Aortic smooth muscle cell (primary cell): ENCODE measurements around the gene C2CD3. TPM values are rescaled to one million over a fixed set of nuclear protein-coding genes. Genes with fewer than 3 reads are reported as not detected.

Experiments used
- total RNA-seq: library from RNA; depleted of rRNA; stranded (reverse); fragments of >200 nt; gene quantifications from 2 replicates; pipeline ENCODE4 v1.2.3, GENCODE V29; 2014

C2CD3 gene, protein sequence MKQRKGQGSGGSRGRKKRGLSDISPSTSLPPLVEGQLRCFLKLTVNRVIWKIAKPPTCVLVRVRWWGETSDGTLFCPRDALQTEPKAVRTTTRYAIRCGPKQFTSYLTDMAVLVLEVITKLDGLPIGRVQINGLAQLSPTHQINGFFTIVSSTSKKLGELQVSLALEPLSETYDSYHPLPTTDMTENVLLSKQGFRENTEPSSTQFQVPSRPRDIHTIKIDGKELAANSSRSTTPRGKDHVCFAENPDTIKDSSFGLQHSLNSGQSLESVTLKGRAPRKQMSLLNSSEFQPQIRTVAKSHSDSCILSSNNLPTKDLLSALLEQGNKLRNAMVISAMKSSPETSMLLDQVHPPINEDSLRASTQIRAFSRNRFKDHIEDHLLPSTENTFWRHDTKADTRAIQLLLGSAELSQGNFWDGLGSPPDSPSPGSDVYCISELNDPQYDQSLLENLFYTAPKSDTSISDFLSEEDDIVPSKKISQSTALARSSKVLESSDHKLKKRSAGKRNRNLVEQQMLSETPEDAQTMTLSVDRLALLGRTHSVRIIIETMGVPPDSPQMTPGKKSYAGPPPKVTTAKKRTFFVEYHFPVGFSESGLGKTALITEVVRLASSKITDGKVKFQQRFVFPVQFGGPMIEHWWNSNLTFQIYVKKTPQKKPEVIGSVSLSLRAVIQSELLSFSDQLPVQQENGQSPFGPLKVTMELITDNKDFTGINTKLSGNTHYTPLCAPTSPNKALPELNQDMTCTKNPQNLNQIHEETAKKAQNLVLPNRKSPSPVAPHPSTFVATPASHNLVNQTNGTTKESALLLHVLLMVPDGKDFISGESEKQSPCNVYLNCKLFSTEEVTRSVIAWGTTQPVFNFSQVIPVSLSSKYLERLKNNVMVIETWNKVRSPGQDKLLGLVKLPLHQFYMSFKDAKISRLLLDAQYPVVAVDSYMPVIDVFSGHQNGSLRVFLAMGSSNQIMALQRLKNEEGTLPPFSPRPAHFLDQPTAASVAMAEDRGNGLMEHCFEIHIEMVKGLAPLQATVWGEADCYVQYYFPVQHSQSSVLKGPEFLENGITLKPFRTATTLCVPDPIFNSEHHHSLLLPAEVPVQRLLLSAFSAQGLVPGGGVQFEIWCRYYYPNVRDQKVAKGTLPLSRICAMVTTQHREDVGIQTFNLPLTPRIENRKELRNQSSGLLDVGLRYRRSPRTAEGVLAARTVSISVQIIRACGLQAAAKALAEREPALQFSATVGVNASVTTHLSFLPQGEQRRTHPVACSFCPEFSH (N-terminal part only)
- 5.9 and 7.0 TPM in 2 replicates for total RNA-seq

DNA sequence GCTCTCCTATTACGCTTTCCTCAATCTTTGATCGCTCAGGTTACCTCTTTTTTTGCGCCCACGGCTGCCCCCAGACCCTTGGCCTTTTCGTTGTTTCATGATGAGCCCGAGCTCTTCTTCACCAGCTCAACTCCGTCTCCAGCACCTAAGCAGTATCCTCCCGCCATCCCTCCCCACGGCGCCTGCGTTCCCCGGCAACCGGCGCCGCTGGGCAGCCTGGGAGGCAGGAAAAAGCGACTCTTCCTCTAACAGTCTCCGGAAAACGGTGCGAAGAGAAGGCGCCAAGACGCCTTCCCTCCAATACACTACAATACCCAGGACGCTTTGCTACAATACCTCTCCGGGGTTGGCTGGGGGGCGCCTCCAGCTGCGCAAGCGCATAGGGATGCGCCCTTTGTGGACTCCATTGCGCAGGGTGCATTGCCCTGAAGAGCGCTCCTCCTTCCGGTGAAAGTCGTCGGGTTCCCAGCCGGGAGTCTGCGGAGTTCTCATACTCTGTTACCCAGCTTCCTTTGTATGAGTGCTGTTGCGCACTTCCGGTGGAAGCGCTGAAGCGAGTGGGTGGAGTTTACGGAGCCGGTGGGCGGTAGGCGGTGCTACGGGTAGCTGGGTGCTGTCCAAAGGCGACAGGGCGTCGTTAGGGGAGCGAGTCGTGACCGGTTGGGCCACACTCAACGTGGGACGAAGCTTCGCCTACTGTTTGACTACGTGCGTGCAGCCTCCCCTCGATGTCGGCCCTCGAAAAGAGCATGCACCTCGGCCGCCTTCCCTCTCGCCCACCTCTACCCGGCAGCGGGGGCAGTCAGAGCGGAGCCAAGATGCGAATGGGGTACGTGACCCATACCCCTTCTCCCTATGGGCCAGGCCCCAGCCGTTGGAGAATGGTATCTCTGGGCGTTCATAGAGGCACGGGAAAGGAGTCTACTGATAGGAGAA is at the start of gene C2CD3, which contains the start of gene PPME1:
C2CD3 (minus strand) TSS at position 309 of the 936 bp plus-strand sequence; CDS start at position 99, 210 bp downstream.
PPME1 (plus strand) TSS at position 596 of the 936 bp plus-strand sequence; CDS start at position 729, 133 bp downstream.

DNA sequence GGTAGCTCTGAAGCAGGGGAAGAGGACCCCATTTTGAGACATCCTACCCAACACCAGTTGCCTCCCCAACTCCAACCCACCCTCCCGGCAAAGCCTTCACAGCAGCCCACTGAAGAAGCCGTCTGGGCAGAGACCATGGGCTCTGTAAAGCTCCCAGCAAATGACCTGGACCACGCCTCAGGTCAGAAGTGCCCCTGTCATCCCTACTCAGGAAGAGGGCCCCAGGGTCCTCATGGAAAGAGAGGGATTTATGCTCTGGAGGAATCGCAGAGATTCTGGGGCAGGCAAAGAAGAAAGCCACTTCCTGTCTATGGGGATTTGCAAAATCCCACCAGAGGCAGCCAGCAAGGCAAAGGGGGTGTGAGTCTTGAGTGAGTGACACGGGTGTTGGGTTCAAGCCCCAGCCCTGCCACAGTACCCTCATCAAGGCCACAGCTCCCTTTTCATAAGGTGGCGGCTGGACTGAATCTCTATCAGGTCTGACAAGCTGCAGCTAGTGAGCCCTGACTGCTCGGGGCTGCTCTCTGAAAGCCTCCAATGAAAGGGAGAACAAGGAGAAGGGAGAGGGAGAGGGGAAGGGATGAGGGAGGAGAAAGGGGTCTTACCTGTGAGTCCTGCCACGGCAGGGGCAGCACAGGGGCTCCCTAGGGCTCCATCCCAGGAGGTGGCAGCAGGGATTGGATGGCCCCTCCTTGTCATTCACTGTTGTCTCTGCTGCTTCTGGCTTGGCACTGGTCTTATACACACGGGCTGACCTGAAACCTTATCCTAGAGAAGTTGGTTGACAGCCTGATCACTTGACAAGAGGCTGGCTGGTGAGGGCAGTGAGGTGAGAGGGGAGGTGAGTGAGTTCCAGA is 162.2 kb downstream of the C2CD3 start, which contains the start of gene UCP3:
UCP3 (minus strand) TSS at position 713 of the 857 bp plus-strand sequence. CDS start 2,043 bp downstream, outside the sequence.

DNA sequence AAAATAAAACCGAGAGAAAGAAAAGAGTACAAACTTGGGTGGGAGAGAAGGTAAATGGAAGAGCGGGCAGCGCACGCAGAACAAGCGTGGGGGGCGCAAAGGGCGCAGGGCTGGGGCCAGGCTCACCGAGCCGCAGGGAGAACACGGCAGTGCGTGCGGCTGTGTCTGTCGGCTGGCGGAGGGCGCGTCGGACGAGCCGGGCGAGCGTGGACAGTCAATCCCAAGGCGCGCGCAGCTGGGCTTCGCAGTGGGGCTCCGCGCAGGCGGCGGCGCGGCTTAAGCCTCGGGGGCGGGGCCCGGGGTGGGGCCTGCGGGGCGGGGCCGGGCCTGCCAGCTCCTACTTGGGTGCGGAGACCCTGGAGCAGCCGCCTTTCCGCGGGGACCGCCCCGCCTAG is 188.2 kb downstream of the C2CD3 start, which contains the start of gene UCP2:
UCP2 (minus strand) TSS at position 249 of the 395 bp plus-strand sequence. CDS start 4,465 bp downstream, outside the sequence.

Other genes with a start within 250 kb of the C2CD3 start
- not detected in 2 replicates for gene DNAJB13, start 220.0 kb downstream of the C2CD3 start, total RNA-seq
- 0.40 and 0.44 TPM in 2 replicates for gene UCP2, start 188.2 kb downstream of the C2CD3 start, total RNA-seq
- 0.26 and 0.44 TPM in 2 replicates for gene UCP3, start 161.9 kb downstream of the C2CD3 start, total RNA-seq
- 20.2 and 27.9 TPM in 2 replicates for gene PPME1, start 287 bp upstream of the C2CD3 start, total RNA-seq
- gene P4HA3, start 140.6 kb upstream of the C2CD3 start, total RNA-seq, result 3.6 and 10.6 TPM in 2 replicates
- gene PGM2L1, start 227.4 kb upstream of the C2CD3 start, total RNA-seq, result 4.5 and 7.0 TPM in 2 replicates